ENCODE data around the gene TOM1. TPM values are rescaled to one million over a fixed set of nuclear protein-coding genes. Genes with fewer than 3 reads are reported as not detected.

TOM1 gene
- total and polyA plus RNA-seq, 2 of the 13 experiments (the other 11 are each of a cell fraction or from before 2014, with no cell fraction given): 30.8 to 87.3 TPM

GRCh38 chr22:35376728-35377472 is 77.2 kb downstream of the TOM1 start (continued):
- TF ChIP-seq HOMEZ (CRISPR knock-in tag; IDR thresholded peaks at IDR 0.05; ENCODE audit: low read depth): peak; percentile 44; the same call in 1 of the 2 replicates
- TF ChIP-seq ARID4A (CRISPR knock-in tag; IDR thresholded peaks at IDR 0.05; ENCODE audit: borderline replicate concordance): peak; percentile 95
- no peak for TF ChIP-seq ZNF30 (CRISPR knock-in tag; IDR thresholded peaks at IDR 0.05)
- 0 out of 2 replicates have a peak, but pooled peaks have one; percentile 32 for TF ChIP-seq SALL2 (CRISPR knock-in tag; IDR thresholded peaks at IDR 0.05)
- peak; percentile 93 for TF ChIP-seq SOX13 (IDR thresholded peaks at IDR 0.05)
- TF ChIP-seq SOX13 (CRISPR knock-in tag; conservative IDR thresholded peaks at IDR 0.05 in 1 of 2, IDR thresholded peaks at IDR 0.05 in 1 of 2): peak in 1 of 2 experiments; percentile 93; a peak in 2 of 4 replicates
- TF ChIP-seq KDM5B (CRISPR knock-in tag; IDR thresholded peaks at IDR 0.05; ENCODE audit: borderline replicate concordance): 0 out of 2 replicates have a peak, but pooled peaks have one; percentile 57
- peak; percentile 29; the same call in 1 of the 2 replicates for TF ChIP-seq FOXJ3 (CRISPR knock-in tag; IDR thresholded peaks at IDR 0.05; ENCODE audit: borderline replicate concordance)
- peak; percentile 64; the same call in 1 of the 2 replicates for TF ChIP-seq BORCS8-MEF2B (CRISPR knock-in tag; IDR thresholded peaks at IDR 0.05)
- TF ChIP-seq SMARCC2 (IDR thresholded peaks at IDR 0.05): peak; percentile 66; the same call in 1 of the 2 replicates
- TF ChIP-seq ZMAT3 (CRISPR knock-in tag; conservative IDR thresholded peaks at IDR 0.05): peak; percentile 45; the same call in 1 of the 2 replicates
- peak; percentile 85 for TF ChIP-seq XRCC5 (optimal IDR thresholded peaks at IDR 0.05; ENCODE audit: low read length)
- peak; percentile 93 for TF ChIP-seq IKZF5 (CRISPR knock-in tag; IDR thresholded peaks at IDR 0.05)
- peak; percentile 91 for TF ChIP-seq FOXO1 (CRISPR knock-in tag; IDR thresholded peaks at IDR 0.05)
- peak; percentile 91; the same call in 1 of the 2 replicates for TF ChIP-seq ZNF414 (CRISPR knock-in tag; IDR thresholded peaks at IDR 0.05)
- TF ChIP-seq ZNF670 (CRISPR knock-in tag; IDR thresholded peaks at IDR 0.05; ENCODE audit: borderline replicate concordance): 0 out of 2 replicates have a peak, but pooled peaks have one; percentile 20
- peak; percentile 63; the same call in 1 of the 2 replicates for TF ChIP-seq ZNF501 (CRISPR knock-in tag; IDR thresholded peaks at IDR 0.05)
- TF ChIP-seq FOXC1 (CRISPR knock-in tag; IDR thresholded peaks at IDR 0.05; ENCODE audit: borderline replicate concordance): peak; percentile 38; the same call in 1 of the 2 replicates
- peak; percentile 18; the same call in 1 of the 2 replicates for TF ChIP-seq ZNF121 (CRISPR knock-in tag; IDR thresholded peaks at IDR 0.05)
- peak; percentile 82; the same call in 1 of the 2 replicates for TF ChIP-seq NFE2 (CRISPR knock-in tag; IDR thresholded peaks at IDR 0.05)
- peak; percentile 55 for TF ChIP-seq ZNF547 (CRISPR knock-in tag; IDR thresholded peaks at IDR 0.05)
- TF ChIP-seq THYN1 (CRISPR knock-in tag; IDR thresholded peaks at IDR 0.05; ENCODE audit: borderline replicate concordance, low read depth): no peak
